Measurements from ENCODE around the gene RCC1.

GRCh38 chr1:28571911-28572310 lies 66.1 kb downstream of the RCC1 start:
- TF ChIP-seq POLR2A (IDR thresholded peaks at IDR 0.05; ENCODE audit: low read depth, low read length) (no peak), TAF1 (IDR thresholded peaks at IDR 0.05; ENCODE audit: borderline replicate concordance, low read depth, low read length) (no peak), POLR2AphosphoS5 (IDR thresholded peaks at IDR 0.05; ENCODE audit: low read depth, low read length) (no peak)
